HEK293 (cell line): ENCODE measurements around the gene MRTFB.

Source experiments
- CTCF ChIA-PET: fragments of 350-600 bp; formaldehyde crosslinking; extraction: SDS; loops from one replicate; lab custom pipeline; 2021; ENCODE audit warnings: antibody characterized with exemption; lab: Yijun Ruan, JAX
- POLR2A ChIA-PET: fragments of 300-600 bp; formaldehyde crosslinking; extraction: SDS; loops from one replicate; lab custom pipeline; 2020; ENCODE audit warnings: antibody characterized with exemption, inconsistent platforms; lab: Yijun Ruan, JAX
- H3K27ac ChIP-seq: fragments of 200-500 bp; sonication (Bioruptor generic); 2 replicates; pipeline ENCODE4 v1.5.1; 2014; ENCODE audit warnings: low read depth, low read length, control low read depth, inconsistent platforms; ENCODE audit errors: extremely low read depth
- H3K36me3 ChIP-seq, 2 experiments: fragments of 200-500 bp in 1 of 2; sonication (Bioruptor generic) in 1 of 2; 1 replicate in 1 of 2; 2 replicates in 1 of 2; pipeline ENCODE4 v1.5.1; 2014 to 2017; ENCODE audit warnings: inconsistent platforms in 2 of 2, low read length in 2 of 2; ENCODE audit not compliant: control insufficient read depth in 2 of 2, insufficient read depth in 1 of 2
- H3K4me1 ChIP-seq: fragments of 200-500 bp; sonication (Bioruptor generic); 2 replicates; pipeline ENCODE4 v1.5.1; 2014; ENCODE audit warnings: mild to moderate bottlenecking, low read length, inconsistent platforms; ENCODE audit not compliant: control insufficient read depth, insufficient read depth
- H3K4me3 ChIP-seq: 2 replicates; pipeline ENCODE4 v1.5.1; 2011; ENCODE audit warnings: low read depth, mild to moderate bottlenecking, control low read depth, low read length, moderate library complexity
- H3K9me3 ChIP-seq: fragments of 200-500 bp; sonication (Bioruptor generic); 2 replicates; pipeline ENCODE4 v1.5.1; 2014; ENCODE audit warnings: low read depth, low read length, inconsistent platforms; ENCODE audit not compliant: control insufficient read depth, insufficient read depth
- GLI4 ChIP-seq: fragments of 450-650 bp; formaldehyde crosslinking; IDR thresholded peaks from 2 replicates; pipeline ENCODE4 v1.5.1; 2016; ENCODE audit warnings: missing biosample characterization, missing genetic modification characterization
- HOXC10 ChIP-seq: sonication (generic); formaldehyde crosslinking; IDR thresholded peaks from 2 replicates; pipeline ENCODE4 v1.8.1; 2023; ENCODE audit warnings: mild to moderate bottlenecking, missing genetic modification reagents
- KLF1 ChIP-seq: fragments of 450-650 bp; formaldehyde crosslinking; IDR thresholded peaks from 2 replicates; pipeline ENCODE4 v1.5.1; 2016; ENCODE audit warnings: missing biosample characterization, missing genetic modification characterization
- KLF10 ChIP-seq: fragments of 450-650 bp; IDR thresholded peaks from 2 replicates; pipeline ENCODE4 v1.5.1; 2018; ENCODE audit warnings: missing biosample characterization, mild to moderate bottlenecking, missing genetic modification characterization
- KLF16 ChIP-seq: fragments of 450-650 bp; formaldehyde crosslinking; IDR thresholded peaks from 2 replicates; pipeline ENCODE4 v1.5.1; 2017; ENCODE audit warnings: missing biosample characterization, missing genetic modification characterization
- MEIS1 ChIP-seq: sonication (generic); formaldehyde crosslinking; IDR thresholded peaks from 2 replicates; pipeline ENCODE4 v1.8.1; 2022; ENCODE audit warnings: missing genetic modification reagents, mild to moderate bottlenecking, borderline replicate concordance
- SCRT2 ChIP-seq: fragments of 450-650 bp; formaldehyde crosslinking; IDR thresholded peaks from 2 replicates; pipeline ENCODE4 v1.5.1; 2016; ENCODE audit warnings: missing biosample characterization, missing genetic modification characterization
- SP2 ChIP-seq: fragments of 450-650 bp; formaldehyde crosslinking; IDR thresholded peaks from 2 replicates; pipeline ENCODE4 v1.5.1; 2016; ENCODE audit warnings: missing biosample characterization, missing genetic modification characterization
- ZBTB49 ChIP-seq: fragments of 450-650 bp; formaldehyde crosslinking; IDR thresholded peaks from 2 replicates; pipeline ENCODE4 v1.5.1; 2016; ENCODE audit warnings: missing biosample characterization, missing genetic modification characterization, low read depth
- ZBTB8A ChIP-seq: fragments of 450-650 bp; formaldehyde crosslinking; IDR thresholded peaks from 2 replicates; pipeline ENCODE4 v1.5.1; 2016; ENCODE audit warnings: missing biosample characterization, missing genetic modification characterization
- ZEB2 ChIP-seq: fragments of 450-650 bp; formaldehyde crosslinking; IDR thresholded peaks from 2 replicates; pipeline ENCODE4 v1.5.1; 2016; ENCODE audit warnings: missing biosample characterization, missing genetic modification characterization
- ZFP3 ChIP-seq: fragments of 450-650 bp; formaldehyde crosslinking; IDR thresholded peaks from 2 replicates; pipeline ENCODE4 v1.5.1; 2016; ENCODE audit warnings: low read depth, missing biosample characterization, missing genetic modification characterization
- ZNF138 ChIP-seq: fragments of 450-650 bp; formaldehyde crosslinking; IDR thresholded peaks from 2 replicates; pipeline ENCODE4 v1.5.1; 2016; ENCODE audit warnings: missing biosample characterization, missing genetic modification characterization, borderline replicate concordance
- ZNF146 ChIP-seq: fragments of 450-650 bp; formaldehyde crosslinking; IDR thresholded peaks from 2 replicates; pipeline ENCODE4 v1.5.1; 2016; ENCODE audit warnings: missing biosample characterization, missing genetic modification characterization
- ZNF292 ChIP-seq: fragments of 450-650 bp; formaldehyde crosslinking; IDR thresholded peaks from 2 replicates; pipeline ENCODE4 v1.5.1; 2016; ENCODE audit warnings: low read depth, missing biosample characterization, missing genetic modification characterization, borderline replicate concordance
- ZNF341 ChIP-seq: fragments of 450-650 bp; formaldehyde crosslinking; IDR thresholded peaks from 2 replicates; pipeline ENCODE4; 2016; ENCODE audit warnings: low read depth, missing biosample characterization, missing genetic modification characterization
- ZNF513 ChIP-seq: fragments of 450-650 bp; IDR thresholded peaks from 2 replicates; pipeline ENCODE4 v1.5.1; 2018; ENCODE audit warnings: missing biosample characterization, missing genetic modification characterization
- ZNF548 ChIP-seq: fragments of 450-650 bp; formaldehyde crosslinking; IDR thresholded peaks from 2 replicates; pipeline ENCODE4 v1.5.1; 2016; ENCODE audit warnings: missing biosample characterization, missing genetic modification characterization
- ZNF555 ChIP-seq: fragments of 450-650 bp; formaldehyde crosslinking; conservative IDR thresholded peaks from 2 replicates; pipeline ENCODE4 v1.5.1; 2017; ENCODE audit warnings: missing biosample characterization, mild to moderate bottlenecking, missing genetic modification characterization, inconsistent platforms
- ZNF692 ChIP-seq: fragments of 450-650 bp; formaldehyde crosslinking; IDR thresholded peaks from 2 replicates; pipeline ENCODE4 v1.5.1; 2016; ENCODE audit warnings: missing biosample characterization, missing genetic modification characterization
- ZNF776 ChIP-seq: fragments of 450-650 bp; formaldehyde crosslinking; IDR thresholded peaks from 2 replicates; pipeline ENCODE4 v1.5.0; 2017; ENCODE audit warnings: missing biosample characterization, missing genetic modification characterization, borderline replicate concordance
- ZNF792 ChIP-seq: fragments of 450-650 bp; formaldehyde crosslinking; IDR thresholded peaks from 2 replicates; pipeline ENCODE4 v1.5.1; 2016; ENCODE audit warnings: missing biosample characterization, missing genetic modification characterization

The MRTFB gene

GRCh38 chr16:14241631-14242030 lies 170.5 kb downstream of the MRTFB start (continued):
- TF ChIP-seq ZFP3: no peak
- no peak for TF ChIP-seq SCRT2 (tag by site-specific recombination)

- TF ChIP-seq ZNF792 (tag by site-specific recombination) (no peak), ZBTB49 (tag by site-specific recombination) (no peak), SP2 (tag by site-specific recombination) (no peak), ZNF138 (tag by site-specific recombination) (no peak), ZNF341 (no peak), ZEB2 (tag by site-specific recombination) (no peak), ZNF548 (tag by site-specific recombination) (no peak), ZNF555 (tag by site-specific recombination) (no peak), ZBTB8A (no peak), ZNF692 (no peak), ZNF513 (tag by site-specific recombination) (no peak)
- H3K4me3 ChIP-seq: no peak overlapping the region
- H3K27ac ChIP-seq: no peak overlapping the region
- POLR2A ChIA-PET: interaction anchor here (0.7 kb wide), 1 partner anchor 133 kb away, joined by 3 read pairs; no protein-coding TSS in a partner anchor
- peaks cover 0 to 84% of the 10 kb centered on the region in 2 experiments; a peak in 2 of 3 replicates for H3K36me3 ChIP-seq
- no peaks in the 10 kb centered on the region for H3K4me1 ChIP-seq
- CTCF ChIA-PET: no interaction called here
- H3K9me3 ChIP-seq: no peaks in the 10 kb centered on the region
Measured at GRCh38 chr16:14242769-14243168, 171.7 kb downstream of the MRTFB start.

- TF ChIP-seq KLF10 (no peak), MEIS1 (CRISPR knock-in tag) (no peak), KLF16 (tag by site-specific recombination) (no peak), KLF1 (tag by site-specific recombination) (no peak), ZNF776 (no peak), ZNF146 (tag by site-specific recombination) (no peak), HOXC10 (no peak), ZNF292 (tag by site-specific recombination) (no peak), GLI4 (tag by site-specific recombination) (no peak)
- Histone ChIP-seq H3K4me1 (no peaks in the 10 kb centered on the region), H3K36me3 (peaks cover 0 to 86% of the 10 kb centered on the region in 2 experiments; a peak in 2 of 3 replicates), H3K4me3 (no peak overlapping the region), H3K9me3 (no peaks in the 10 kb centered on the region), H3K27ac (no peak overlapping the region)
- ChIA-PET POLR2A (no interaction called here), CTCF (interaction anchor here (0.7 to 0.9 kb wide), 2 partner anchors 175 to 1461 kb away, joined by 3 read pairs; no protein-coding TSS in a partner anchor)
Measured at GRCh38 chr16:14244196-14245010, 173.3 kb downstream of the MRTFB start.
